ENCODE measurements around the gene FES.

- no peak for TF ChIP-seq SATB2 (CRISPR knock-in tag; IDR thresholded peaks at IDR 0.05)
- TF ChIP-seq HOXA5 (CRISPR knock-in tag; IDR thresholded peaks at IDR 0.05): no peak
- no peak for TF ChIP-seq CTCF (CRISPR knock-in tag; IDR thresholded peaks at IDR 0.05)
- TF ChIP-seq ERF (CRISPR knock-in tag; IDR thresholded peaks at IDR 0.05): no peak
- TF ChIP-seq ZNF569 (CRISPR knock-in tag; IDR thresholded peaks at IDR 0.05; ENCODE audit: borderline replicate concordance): no peak
- TF ChIP-seq ZNF17 (CRISPR knock-in tag; IDR thresholded peaks at IDR 0.05): no peak
- TF ChIP-seq ELF1 (CRISPR knock-in tag; IDR thresholded peaks at IDR 0.05): no peak
- no peak for TF ChIP-seq ZNF780A (CRISPR knock-in tag; IDR thresholded peaks at IDR 0.05)
- TF ChIP-seq MEIS1 (CRISPR knock-in tag; IDR thresholded peaks at IDR 0.05; ENCODE audit: borderline replicate concordance): no peak
- TF ChIP-seq SCMH1 (CRISPR knock-in tag; IDR thresholded peaks at IDR 0.05; ENCODE audit: borderline replicate concordance): no peak
- TF ChIP-seq ASH2L (IDR thresholded peaks at IDR 0.05; ENCODE audit: insufficient read length, low read depth, low read length): no peak
- TF ChIP-seq POLR2A (IDR thresholded peaks at IDR 0.05; ENCODE audit: insufficient read depth in 1 of 2, low read depth in 2 of 2, low read length in 2 of 2): no peak
These were observed 40.1 kb downstream of the FES start for GRCh38 chr15:90924375-90924774.

Measured in HepG2 (cell line).